GM15510 (cell line): ENCODE measurements around the gene APCDD1.

Source experiments
- POLR2A ChIP-seq: IDR thresholded peaks from 3 replicates; pipeline ENCODE4 v1.6.1; 2011; ENCODE audit warnings: borderline replicate concordance; ENCODE audit not compliant: insufficient read length; ENCODE audit errors: extremely low read depth

APCDD1 gene

GRCh38 chr18:10465174-10465939, 10.9 kb downstream of the APCDD1 start:
- no peak for TF ChIP-seq POLR2A

DNA sequence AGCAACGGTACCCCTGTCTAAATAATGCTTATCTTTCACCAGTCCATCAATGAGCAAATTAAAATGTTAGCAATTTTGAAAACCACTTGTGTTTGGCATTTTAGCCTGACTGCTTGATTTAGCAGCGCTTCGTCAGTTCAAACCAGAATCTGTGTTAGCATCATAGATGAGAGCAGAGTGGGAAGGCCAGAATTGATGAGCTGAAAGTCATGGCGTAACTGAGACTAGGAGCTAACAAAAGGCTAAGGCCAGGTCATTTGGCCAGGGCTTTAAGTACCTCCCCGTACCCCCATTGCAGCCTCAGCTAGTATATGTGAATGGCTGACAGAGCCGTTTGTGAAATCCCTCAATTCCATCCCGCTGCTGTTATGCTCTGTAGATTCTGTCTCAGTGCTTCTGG, 16.0 kb downstream of the APCDD1 start:
- TF ChIP-seq POLR2A = no peak

DNA sequence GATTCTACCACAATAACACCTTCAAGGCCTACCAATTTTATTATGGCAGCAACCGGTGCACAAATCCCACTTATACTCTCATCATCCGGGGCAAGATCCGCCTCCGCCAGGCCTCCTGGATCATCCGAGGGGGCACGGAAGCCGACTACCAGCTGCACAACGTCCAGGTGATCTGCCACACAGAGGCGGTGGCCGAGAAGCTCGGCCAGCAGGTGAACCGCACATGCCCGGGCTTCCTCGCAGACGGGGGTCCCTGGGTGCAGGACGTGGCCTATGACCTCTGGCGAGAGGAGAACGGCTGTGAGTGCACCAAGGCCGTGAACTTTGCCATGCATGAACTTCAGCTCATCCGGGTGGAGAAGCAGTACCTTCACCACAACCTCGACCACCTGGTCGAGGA, 17.1 kb downstream of the APCDD1 start:
- TF ChIP-seq POLR2A = no peak

GRCh38 chr18:10473132-10473531, 18.7 kb downstream of the APCDD1 start:
- TF ChIP-seq POLR2A = no peak

GRCh38 chr18:10474309-10474708, 19.9 kb downstream of the APCDD1 start:
- TF ChIP-seq POLR2A = no peak

DNA sequence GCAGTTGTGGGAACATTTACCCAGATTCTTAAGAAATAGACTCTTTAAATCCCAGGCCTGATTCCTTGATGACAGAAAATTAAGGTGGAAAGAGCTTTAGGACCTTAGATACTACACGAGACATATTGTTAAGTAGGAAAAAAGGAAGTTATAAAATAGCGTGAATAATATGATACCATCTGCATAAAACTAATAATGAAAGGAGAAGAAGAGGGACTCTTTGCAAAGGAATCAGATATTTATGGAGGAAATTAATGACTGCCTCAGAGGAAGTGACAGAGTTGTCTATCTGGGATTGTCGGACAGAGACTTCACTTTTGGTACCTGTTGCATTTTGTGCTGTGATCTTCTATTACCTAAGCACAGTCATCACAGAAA, 20.8 kb downstream of the APCDD1 start:
- no peak for TF ChIP-seq POLR2A

DNA sequence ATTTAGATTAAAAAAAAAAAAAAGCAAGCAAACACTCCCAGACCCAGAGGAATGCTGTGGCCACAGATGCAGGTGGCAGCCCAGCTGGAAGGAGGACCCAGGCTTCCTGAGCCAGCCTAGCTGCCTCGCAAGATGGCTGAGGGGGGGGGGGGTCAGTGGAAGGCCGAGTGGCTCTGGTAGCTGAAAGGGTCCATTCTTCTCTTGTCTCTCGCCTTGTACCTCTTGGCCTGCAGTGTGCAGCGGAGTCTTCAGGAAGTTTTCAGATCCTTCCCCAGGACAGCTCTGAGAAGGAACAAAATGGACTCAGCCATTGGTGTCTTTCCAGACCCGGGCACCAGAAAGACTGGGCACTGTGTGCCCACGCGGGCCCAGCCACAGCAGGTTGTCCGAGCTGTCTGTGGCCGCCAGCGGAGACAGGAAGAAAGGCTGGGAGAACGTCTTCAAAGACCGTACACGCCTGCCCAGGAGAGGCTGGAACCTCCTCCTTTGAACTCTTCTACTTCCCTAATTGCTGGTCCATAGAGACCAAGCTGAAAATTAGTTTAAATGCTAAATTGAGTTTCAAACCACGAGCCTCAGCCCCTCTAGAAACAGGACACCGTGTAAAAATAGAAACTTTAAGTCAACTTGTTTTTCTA, 21.3 kb downstream of the APCDD1 start:
- TF ChIP-seq POLR2A = no peak

DNA sequence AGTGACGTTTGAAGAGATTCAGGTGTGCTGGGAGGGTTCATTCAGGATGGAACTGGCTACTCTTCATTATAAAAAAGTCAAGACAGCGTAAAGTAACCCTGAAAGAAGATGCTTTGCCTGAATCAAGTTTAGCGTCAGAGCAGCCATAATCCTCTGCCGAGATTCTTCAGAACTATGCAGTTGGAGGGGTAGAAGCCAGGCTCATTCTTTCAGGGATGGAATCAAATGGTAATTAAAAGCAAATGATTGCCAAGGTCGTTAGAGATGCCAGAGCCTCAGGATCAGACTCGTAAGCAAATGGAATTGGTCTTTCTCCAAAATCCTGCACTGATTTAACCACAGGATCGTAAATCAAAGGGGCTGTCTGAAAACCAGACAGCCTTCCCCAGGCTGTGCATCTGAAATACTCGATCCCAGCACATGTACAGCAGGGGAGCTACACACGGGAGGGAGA, 21.9 kb downstream of the APCDD1 start:
- no peak for TF ChIP-seq POLR2A

DNA sequence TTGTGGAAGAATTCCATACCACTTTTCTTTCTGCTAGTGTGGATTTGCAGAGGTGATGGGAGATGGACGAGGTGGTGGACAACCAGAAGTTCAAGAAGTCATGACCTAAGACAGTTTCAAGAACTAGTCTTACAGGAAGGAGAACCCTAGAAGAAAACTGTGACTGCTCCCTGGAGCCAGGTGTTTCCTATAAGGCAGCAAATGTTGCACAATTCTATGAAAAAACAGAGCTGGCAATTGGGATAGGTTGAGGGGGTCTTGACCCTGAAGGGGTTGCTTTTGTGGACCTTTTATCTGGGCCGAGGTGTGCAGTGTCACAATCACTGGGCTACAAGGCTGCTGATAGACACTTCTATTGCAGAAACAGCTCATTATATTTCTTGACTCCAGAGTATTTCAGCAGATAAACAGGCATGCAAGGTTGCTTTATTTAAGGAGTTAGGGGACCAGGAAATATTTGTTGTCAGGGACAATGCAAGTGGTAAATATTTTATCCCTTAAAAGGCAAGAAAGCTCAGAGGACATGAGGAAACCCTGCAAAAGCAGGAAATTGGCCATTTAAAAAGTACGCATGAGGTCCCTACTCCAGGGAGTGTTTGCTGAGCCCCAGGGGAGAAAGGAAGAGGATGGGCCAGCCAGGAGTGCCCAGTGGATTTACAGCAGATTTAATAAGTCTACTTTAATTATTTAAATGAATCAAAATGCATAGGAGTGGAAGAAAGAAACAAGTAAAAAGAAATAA, 22.9 kb downstream of the APCDD1 start:
- TF ChIP-seq POLR2A = no peak

- TF ChIP-seq POLR2A = no peak
Observed at GRCh38 chr18:10477863-10478260, 23.4 kb downstream of the APCDD1 start.

- no peak for TF ChIP-seq POLR2A
Observed at GRCh38 chr18:10481831-10482230, 27.4 kb downstream of the APCDD1 start.

- no peak for TF ChIP-seq POLR2A
Observed at GRCh38 chr18:10482363-10482984, 28.0 kb downstream of the APCDD1 start.

GRCh38 chr18:10482985-10483949, 28.8 kb downstream of the APCDD1 start:
- TF ChIP-seq POLR2A = no peak

DNA sequence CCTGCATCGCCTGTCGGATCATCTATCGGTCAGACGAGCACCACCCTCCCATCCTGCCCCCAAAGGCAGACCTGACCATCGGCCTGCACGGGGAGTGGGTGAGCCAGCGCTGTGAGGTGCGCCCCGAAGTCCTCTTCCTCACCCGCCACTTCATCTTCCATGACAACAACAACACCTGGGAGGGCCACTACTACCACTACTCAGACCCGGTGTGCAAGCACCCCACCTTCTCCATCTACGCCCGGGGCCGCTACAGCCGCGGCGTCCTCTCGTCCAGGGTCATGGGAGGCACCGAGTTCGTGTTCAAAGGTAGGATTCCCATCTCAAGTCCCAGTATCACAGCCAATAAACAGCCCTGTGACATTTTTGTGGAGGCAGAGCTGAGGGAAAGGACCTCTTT, 31.0 kb downstream of the APCDD1 start:
- TF ChIP-seq POLR2A = no peak
